ENCODE measurements around the gene ITPKA.

GRCh38 chr15:41495736-41496599, 2.3 kb downstream of the ITPKA start:
- TF ChIP-seq CTCF (IDR thresholded peaks at IDR 0.05) (no peak), POLR2A (IDR thresholded peaks at IDR 0.05) (peak; percentile 61 to 63)

All from Peyer's patch (tissue), 4 donors.